Colonic mucosa (tissue), 4 donors: ENCODE measurements around the gene BMP8B. TPM values are rescaled to one million over a fixed set of nuclear protein-coding genes. Genes with fewer than 3 reads are reported as not detected.
"Not testable (repeated sequence)": the region's sequence is repeated elsewhere in the genome, so short reads cannot be mapped to it uniquely, and the experiment has no call there.

Experiments used
- DNase-seq: peaks from one replicate; pipeline ENCODE4 v3.0.0-alpha.2; 2020
- H3K27ac ChIP-seq: fragments of 200-600 bp; one replicate; pipeline ENCODE4 v1.8.0; 2021
- H3K27me3 ChIP-seq: fragments of 200-600 bp; one replicate; pipeline ENCODE4 v1.8.0; 2021
- H3K36me3 ChIP-seq: fragments of 200-600 bp; one replicate; pipeline ENCODE4 v1.8.0; 2021
- H3K4me1 ChIP-seq: fragments of 200-600 bp; one replicate; pipeline ENCODE4 v1.8.0; 2021; ENCODE audit warnings: mild to moderate bottlenecking
- H3K4me3 ChIP-seq: fragments of 200-600 bp; one replicate; pipeline ENCODE4 v1.8.0; 2021
- H3K9ac ChIP-seq, 2 donors: one replicate each; pipeline ENCODE4 v1.7.0; 2013; ENCODE audit warnings: control low read depth in 2 of 2, low read depth in 2 of 2, low read length in 2 of 2
- H3K9me3 ChIP-seq: fragments of 200-600 bp; one replicate; pipeline ENCODE4 v1.8.0; 2021
- intact Hi-C: fragments of 100-400 bp; cut with DNase I; formaldehyde crosslinking; loops from one replicate; pipeline ENCODE4 v1.14.1; 2022
- total RNA-seq, 2 donors: library from RNA; stranded (reverse); fragmentation: NEBNext Ultra II Directional in 1 of 2; extraction: Animal tissue kit (Norgen Biotek cat#: 25700) in 1 of 2; gene quantifications; one replicate each; pipeline ENCODE4 v1.2.1, GENCODE V29; 2021
- TF ChIP-seq, protein P1 (sequence below): fragments of 200-600 bp; IDR thresholded peaks from one replicate; pipeline ENCODE4 v1.8.0; 2022; ENCODE audit warnings: antibody characterized with exemption, mild to moderate bottlenecking
- donor health status: healthy.
- donor health status: DM: no; HTN: no; CAD: no.
- donor health status: DM: no; HTN: no; CAD: no.

BMP8B gene
- total RNA-seq, 2 donors from 2014 or later, result 4.9 TPM

DNA sequence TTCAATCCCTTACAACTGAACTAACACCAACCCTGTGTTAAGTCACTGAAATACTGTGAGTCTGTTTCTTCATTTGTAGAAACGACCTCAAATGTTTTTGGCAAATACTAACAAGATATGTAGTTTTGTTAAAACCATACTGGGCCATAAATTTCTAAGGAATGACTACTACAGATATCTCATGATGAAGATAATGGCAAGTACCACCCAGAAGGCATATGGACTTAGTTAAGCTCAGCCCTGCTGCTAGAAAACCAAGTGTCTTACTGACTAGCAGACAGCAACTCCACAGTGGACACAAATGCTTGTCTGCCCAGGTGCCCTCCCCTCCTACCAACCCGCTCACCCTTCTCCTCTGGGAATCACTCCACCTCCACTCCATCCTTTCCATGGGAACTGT is 44.5 kb upstream of the BMP8B start:
- TF ChIP-seq, protein P1, sequence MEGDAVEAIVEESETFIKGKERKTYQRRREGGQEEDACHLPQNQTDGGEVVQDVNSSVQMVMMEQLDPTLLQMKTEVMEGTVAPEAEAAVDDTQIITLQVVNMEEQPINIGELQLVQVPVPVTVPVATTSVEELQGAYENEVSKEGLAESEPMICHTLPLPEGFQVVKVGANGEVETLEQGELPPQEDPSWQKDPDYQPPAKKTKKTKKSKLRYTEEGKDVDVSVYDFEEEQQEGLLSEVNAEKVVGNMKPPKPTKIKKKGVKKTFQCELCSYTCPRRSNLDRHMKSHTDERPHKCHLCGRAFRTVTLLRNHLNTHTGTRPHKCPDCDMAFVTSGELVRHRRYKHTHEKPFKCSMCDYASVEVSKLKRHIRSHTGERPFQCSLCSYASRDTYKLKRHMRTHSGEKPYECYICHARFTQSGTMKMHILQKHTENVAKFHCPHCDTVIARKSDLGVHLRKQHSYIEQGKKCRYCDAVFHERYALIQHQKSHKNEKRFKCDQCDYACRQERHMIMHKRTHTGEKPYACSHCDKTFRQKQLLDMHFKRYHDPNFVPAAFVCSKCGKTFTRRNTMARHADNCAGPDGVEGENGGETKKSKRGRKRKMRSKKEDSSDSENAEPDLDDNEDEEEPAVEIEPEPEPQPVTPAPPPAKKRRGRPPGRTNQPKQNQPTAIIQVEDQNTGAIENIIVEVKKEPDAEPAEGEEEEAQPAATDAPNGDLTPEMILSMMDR, result no peak
- Histone ChIP-seq H3K4me3 (no peak overlapping the region), H3K4me1 (no peaks in the 10 kb centered on the region), H3K9me3 (no peaks in the 10 kb centered on the region), H3K27ac (no peak overlapping the region), H3K27me3 (no peaks in the 10 kb centered on the region), H3K36me3 (no peaks in the 10 kb centered on the region), H3K9ac (no peak overlapping the region)
- DNase-seq, result no peak
- intact Hi-C loops, result no loop called here

DNA sequence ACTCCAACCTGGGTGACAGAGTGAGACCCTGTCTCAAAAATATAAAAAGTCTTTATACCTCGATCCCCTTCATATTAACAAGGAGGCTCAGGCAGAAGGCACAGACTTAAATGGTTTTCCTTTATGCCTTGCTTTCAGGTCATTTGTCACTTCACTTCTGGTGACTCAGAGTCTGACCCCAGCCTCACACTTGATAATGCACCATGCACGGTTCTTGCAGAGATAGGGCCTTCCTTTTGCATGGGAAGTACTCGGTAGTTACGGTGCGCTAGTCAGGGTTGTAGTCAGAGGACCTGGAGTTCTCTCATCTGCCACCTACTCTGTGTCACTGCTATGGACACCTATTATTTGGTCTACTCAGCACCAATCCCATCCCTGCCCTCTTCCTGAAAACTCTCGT is 43.6 kb upstream of the BMP8B start:
- Histone ChIP-seq H3K27ac (no peak overlapping the region), H3K36me3 (no peaks in the 10 kb centered on the region), H3K27me3 (no peaks in the 10 kb centered on the region), H3K4me1 (no peaks in the 10 kb centered on the region), H3K4me3 (no peak overlapping the region), H3K9ac (no peak overlapping the region), H3K9me3 (no peaks in the 10 kb centered on the region)
- no peak for DNase-seq
- TF ChIP-seq, protein P1, result no peak
- intact Hi-C loops, result no loop called here

DNA sequence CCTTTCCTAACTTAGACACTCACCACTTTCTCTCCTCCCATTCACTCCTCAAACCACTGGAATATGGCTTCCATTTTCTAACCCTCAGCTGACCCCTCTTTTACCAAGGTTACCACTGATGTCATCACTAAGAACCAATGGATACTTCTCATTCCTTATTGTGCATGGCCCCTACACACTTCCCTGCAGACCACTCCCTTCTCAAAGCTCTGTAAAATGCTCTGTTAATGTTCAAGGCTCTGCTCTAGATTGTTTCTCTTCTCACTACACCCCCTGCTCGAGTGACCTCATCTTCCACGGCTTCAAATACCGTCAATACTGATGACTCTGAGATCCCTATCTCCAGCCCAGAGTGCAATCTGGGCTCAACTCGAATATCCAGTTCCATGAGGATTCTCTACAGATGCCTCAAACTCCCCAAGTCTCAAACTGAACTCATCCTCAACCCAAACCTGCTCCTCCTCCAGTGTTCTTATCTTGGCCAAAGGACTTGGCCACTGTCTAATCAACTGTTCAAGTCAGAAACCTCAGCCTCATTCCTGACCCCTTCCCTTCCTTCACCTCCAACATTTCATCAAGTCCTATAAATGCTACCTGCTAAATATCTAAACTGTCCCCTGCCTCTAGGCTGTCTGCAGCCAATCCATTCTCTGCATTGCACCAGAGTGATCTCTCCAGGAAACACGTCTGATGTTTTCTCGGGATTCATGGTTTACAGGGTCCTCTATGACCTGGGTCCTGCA is 41.3 kb upstream of the BMP8B start:
- intact Hi-C loops, result no loop called here
- Histone ChIP-seq H3K9ac (no peak overlapping the region), H3K27ac (no peak overlapping the region), H3K4me3 (no peak overlapping the region), H3K36me3 (no peaks in the 10 kb centered on the region), H3K4me1 (no peaks in the 10 kb centered on the region), H3K9me3 (no peaks in the 10 kb centered on the region), H3K27me3 (no peaks in the 10 kb centered on the region)
- DNase-seq, result no peak
- TF ChIP-seq, protein P1, result no peak

DNA sequence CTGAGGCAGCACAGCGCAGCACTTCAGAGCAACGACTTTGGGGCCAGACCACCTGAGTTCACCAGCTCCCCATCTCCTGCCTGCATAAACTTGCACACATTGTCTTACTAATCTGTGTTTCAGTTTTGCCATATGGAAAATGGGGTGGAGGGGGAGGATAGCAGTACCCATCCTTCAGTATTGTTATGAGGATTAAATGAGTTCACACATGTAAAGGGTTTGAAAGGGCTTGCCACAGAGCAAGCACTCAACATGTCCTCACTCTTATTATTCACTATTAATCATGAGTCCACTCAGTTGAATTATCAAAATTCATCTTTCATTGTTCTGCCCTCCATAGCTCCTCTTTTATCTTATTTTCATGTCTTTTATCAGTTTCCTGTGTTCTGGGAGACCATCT is 40.1 kb upstream of the BMP8B start:
- no peak overlapping the region for H3K27ac ChIP-seq
- H3K9ac ChIP-seq, result no peak overlapping the region
- no peaks in the 10 kb centered on the region for H3K27me3 ChIP-seq
- no peak for DNase-seq
- H3K4me1 ChIP-seq, result no peaks in the 10 kb centered on the region
- H3K9me3 ChIP-seq, result no peaks in the 10 kb centered on the region
- intact Hi-C loops, result no loop called here
- no peak overlapping the region for H3K4me3 ChIP-seq
- TF ChIP-seq, protein P1, result no peak
- H3K36me3 ChIP-seq, result no peaks in the 10 kb centered on the region

DNA sequence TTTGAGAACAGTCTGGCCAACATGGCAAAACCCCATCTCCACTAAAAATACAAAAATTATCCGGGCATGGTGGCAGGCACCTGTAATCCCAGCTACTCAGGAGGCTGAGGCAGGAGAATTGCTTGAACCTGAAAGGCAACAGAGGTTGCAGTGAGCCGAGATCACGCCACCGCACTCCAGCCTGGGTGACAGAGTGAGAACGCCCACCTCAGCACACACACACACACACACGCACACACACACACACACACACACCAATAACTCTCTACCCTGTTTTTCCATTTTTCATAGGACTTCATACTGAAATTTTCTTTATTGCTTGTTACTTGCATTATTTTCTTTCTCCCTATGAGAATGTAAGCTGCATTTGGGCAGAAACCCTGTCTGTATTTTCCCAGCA is 39.6 kb upstream of the BMP8B start:
- H3K4me1 ChIP-seq, H3K9ac ChIP-seq, intact Hi-C loops, H3K4me3 ChIP-seq, H3K27ac ChIP-seq, DNase-seq, H3K36me3 ChIP-seq, H3K9me3 ChIP-seq, H3K27me3 ChIP-seq: not testable (repeated sequence)

DNA sequence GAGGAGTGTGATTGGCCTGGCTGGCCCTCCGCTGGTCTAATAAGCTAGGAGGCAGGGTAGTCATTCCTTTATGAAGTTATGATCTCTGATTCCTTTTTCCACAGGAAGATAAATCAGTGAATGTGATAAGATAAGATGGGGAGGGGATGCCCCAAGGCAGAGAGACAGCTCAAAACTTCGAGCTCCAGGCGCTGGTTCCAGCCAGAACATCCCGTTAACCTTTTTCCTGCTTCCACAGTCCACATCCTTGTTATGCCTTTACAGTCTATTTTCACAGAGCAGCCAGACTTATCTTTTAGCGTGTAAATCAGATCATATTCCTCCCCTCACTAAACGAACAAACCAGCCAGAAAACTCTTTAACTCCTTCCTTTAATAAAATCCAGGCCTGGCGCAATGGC is 38.5 kb upstream of the BMP8B start:
- peak; percentile 40 for DNase-seq
- Histone ChIP-seq H3K4me1 (no peaks in the 10 kb centered on the region), H3K9ac (peak overlapping the region in 1 of 2 donors; percentile 60), H3K27ac (peak overlapping the region; percentile 66), H3K27me3 (no peaks in the 10 kb centered on the region), H3K36me3 (no peaks in the 10 kb centered on the region), H3K4me3 (no peak overlapping the region), H3K9me3 (no peaks in the 10 kb centered on the region)
- TF ChIP-seq, protein P1, result no peak
- intact Hi-C loops, result no loop called here
